HepG2 (cell line): Measurements from ENCODE around the gene PCSK5. TPM values are rescaled to one million over a fixed set of nuclear protein-coding genes. Genes with fewer than 3 reads are reported as not detected.

Experiments
- ATAC-seq: fragments of 200-7000 bp; cut with Tn5 transposase; 3 replicates; pipeline ENCODE4 v1.9.1; 2020; ENCODE audit warnings: mild to moderate bottlenecking, moderate library complexity
- BruUV-seq: library from RNA; stranded (reverse); fragments of 400-500 nt; replicated peaks from 2 replicates; lab custom pipeline; 2021; lab: Mats Ljungman, UMichigan
- CTCF ChIA-PET: fragments of 300-600 bp; formaldehyde crosslinking; extraction: SDS; loops from one replicate; lab custom pipeline; 2021; ENCODE audit warnings: low total read pairs, inconsistent platforms, low intra/inter-chr PET ratio; lab: Yijun Ruan, JAX
- POLR2A ChIA-PET: fragments of 350-600 bp; sonication (Branson Sonifier 250); formaldehyde crosslinking; loops from one replicate; lab custom pipeline; 2020; ENCODE audit warnings: antibody characterized with exemption, inconsistent platforms; lab: Yijun Ruan, JAX
- DNase-seq: peaks from one replicate; pipeline ENCODE4 v3.0.0-alpha.2; 2015; ENCODE audit warnings: low spot score
- FAIRE-seq: peaks from 3 replicates; lab custom pipeline; 2011; peaks lifted over from hg19 to GRCh38; lab: Jason Lieb, UNC
- H2AFZ ChIP-seq: one replicate; pipeline ENCODE4 v1.6.1; 2011; ENCODE audit warnings: low read length, inconsistent platforms
- H3K27ac ChIP-seq: fragments of 300-600 bp; 3 replicates; pipeline ENCODE4 v1.8.0; 2011; ENCODE audit warnings: mixed run types, mild to moderate bottlenecking, mixed read lengths, low read length, inconsistent platforms; ENCODE audit not compliant: insufficient read depth; ENCODE audit errors: extremely low read length
- H3K27me3 ChIP-seq, 2 experiments: fragments of 200-600 bp in 1 of 2; 2 replicates in 1 of 2; 3 replicates in 1 of 2; pipeline versions ENCODE4 v1.6.0 to v1.8.0; 2011; ENCODE audit warnings: low read length in 2 of 2, mild to moderate bottlenecking in 2 of 2, moderate library complexity in 2 of 2, inconsistent platforms in 1 of 2; ENCODE audit not compliant: insufficient read depth in 2 of 2, control insufficient read depth in 1 of 2
- H3K36me3 ChIP-seq, 2 experiments: fragments of 200-600 bp in 1 of 2; replicated peaks in 1 of 2; 2 replicates in 1 of 2; 3 replicates in 1 of 2; pipeline versions ENCODE4 v1.5.1 to v1.8.0; 2011; ENCODE audit warnings: low read length in 2 of 2, inconsistent platforms in 1 of 2; ENCODE audit not compliant: insufficient read depth in 2 of 2, control insufficient read depth in 1 of 2
- H3K4me1 ChIP-seq: 2 replicates; pipeline ENCODE4 v1.5.1; 2012; ENCODE audit warnings: low read length, inconsistent platforms; ENCODE audit not compliant: insufficient read depth
- H3K4me2 ChIP-seq: 2 replicates; pipeline ENCODE4 v1.6.0; 2011; ENCODE audit warnings: low read depth, low read length, inconsistent platforms
- H3K4me3 ChIP-seq, 3 experiments: fragments of 200-600 bp in 1 of 3; sonication (generic), shearing (Covaris generic) in 1 of 3; replicated peaks in 1 of 3; 2 replicates each; pipeline ENCODE4 v1.5.1; 2011 to 2016; ENCODE audit warnings: low read length in 3 of 3, inconsistent platforms in 2 of 3, low read depth in 2 of 3, mild to moderate bottlenecking in 2 of 3, control low read depth in 1 of 3, mixed read lengths in 1 of 3; ENCODE audit not compliant: insufficient read depth in 1 of 3
- H3K79me2 ChIP-seq: one replicate; pipeline ENCODE4 v1.6.1; 2011; ENCODE audit warnings: low read length, inconsistent platforms; ENCODE audit not compliant: insufficient read depth
- H3K9ac ChIP-seq: 2 replicates; pipeline ENCODE4 v1.6.0; 2011; ENCODE audit warnings: mild to moderate bottlenecking, low read depth, low read length, inconsistent platforms; ENCODE audit not compliant: insufficient read depth
- H3K9me3 ChIP-seq: 2 replicates; pipeline ENCODE4 v1.5.1; 2012; ENCODE audit warnings: mild to moderate bottlenecking, low read length
- H4K20me1 ChIP-seq: 2 replicates; pipeline ENCODE4 v1.6.0; 2011; ENCODE audit warnings: inconsistent platforms, mild to moderate bottlenecking, low read length, moderate library complexity; ENCODE audit not compliant: insufficient read depth
- CSRNP1 ChIP-seq: sonication (generic); formaldehyde crosslinking; IDR thresholded peaks from 2 replicates; pipeline ENCODE4 v1.8.1; 2023; ENCODE audit warnings: mild to moderate bottlenecking, missing genetic modification reagents
- PLRG1 ChIP-seq: fragments of 450-650 bp; conservative IDR thresholded peaks from 2 replicates; pipeline ENCODE4 v1.6.1; 2016
- RBM39 ChIP-seq: fragments of 200-400 bp; formaldehyde crosslinking; IDR thresholded peaks from one replicate; pipeline ENCODE4 v1.6.1; 2018; ENCODE audit warnings: antibody characterized with exemption, mild to moderate bottlenecking, low read depth, low read length; ENCODE audit not compliant: poor library complexity, severe bottlenecking
- TGIF2 ChIP-seq: IDR thresholded peaks from 2 replicates; pipeline ENCODE4 v1.6.1; 2016; ENCODE audit warnings: control low read depth, missing compliant biosample characterization
- ZNF382 ChIP-seq: sonication (generic); formaldehyde crosslinking; IDR thresholded peaks from 2 replicates; pipeline ENCODE4 v1.5.0; 2020; ENCODE audit warnings: missing genetic modification reagents, mild to moderate bottlenecking, borderline replicate concordance
- ZNF629 ChIP-seq: sonication (generic); formaldehyde crosslinking; conservative IDR thresholded peaks from 2 replicates; pipeline ENCODE4 v1.5.0; 2020; ENCODE audit warnings: missing genetic modification reagents
- ZNF639 ChIP-seq: conservative IDR thresholded peaks from 2 replicates; pipeline ENCODE4 v1.6.1; 2018; ENCODE audit warnings: missing genetic modification reagents
- in situ Hi-C: cut with HindIII; loops from 2 replicates; pipeline ENCODE4 v1.10.0; 2017; ENCODE audit warnings: low pct_unique_long_range_greater_than_20kb; ENCODE audit not compliant: extremely low pct_ligation_motif_present
- intact Hi-C: fragments of 100-400 bp; cut with micrococcal nuclease; formaldehyde crosslinking; loops from one replicate; pipeline ENCODE4 v1.10.0; 2022; ENCODE audit not compliant: unreplicated experiment
- polyA plus RNA-seq, 8 experiments: library from polyadenylated mRNA; depleted of rRNA in 3 of 8; stranded (reverse) in 7 of 8; unstranded in 1 of 8; fragments of >200 nt; fragmentation: Illumina TruSeq in 4 of 8; extraction: Trizol in 4 of 8; gene quantifications; 2 replicates each; pipeline versions ENCODE4 v1.2.1 to v1.2.3, GENCODE V29; 2011 to 2016; ENCODE audit warnings: low read depth in 4 of 8, missing spikeins in 1 of 8, mixed read lengths in 1 of 8; ENCODE audit not compliant: insufficient read depth in 1 of 8
- total RNA-seq, 5 experiments: library from RNA; depleted of rRNA; stranded (reverse); fragments of >200 nt; fragmentation: Illumina TruSeq; extraction: Trizol; gene quantifications; 2 replicates each; pipeline ENCODE4 v1.2.3, GENCODE V29; 2016; ENCODE audit warnings: low read depth in 1 of 5

The PCSK5 gene
- total and polyA plus RNA-seq, 2 of the 13 experiments (the other 11 are each of a cell fraction or from before 2014, with no cell fraction given): 0.55 to 0.66 TPM

GRCh38 chr9:76289042-76289441 lies 398.6 kb downstream of the PCSK5 start (continued):
- no peak for TF ChIP-seq CSRNP1

- no peak for TF ChIP-seq RBM39
- no peak for TF ChIP-seq ZNF382 (CRISPR knock-in tag)
- TF ChIP-seq ZNF639 (CRISPR knock-in tag): no peak
- TF ChIP-seq ZNF629 (CRISPR knock-in tag): no peak
- TF ChIP-seq TGIF2 (CRISPR knock-in tag): no peak
- TF ChIP-seq PLRG1: no peak
- ChIA-PET POLR2A (no interaction called here), CTCF (no interaction called here)
- ATAC-seq (no peak), DNase-seq (no peak), FAIRE-seq (no peak)
- in situ Hi-C loops: no loop called here
- no peak overlapping the region for H3K4me2 ChIP-seq
- BruUV-seq: no TSS peak
- H3K4me3 ChIP-seq: no peak overlapping the region
- peaks cover 7% of the 10 kb centered on the region; the same call in 1 of the 2 replicates for H3K4me1 ChIP-seq
- no peaks in the 10 kb centered on the region for H3K79me2 ChIP-seq
- intact Hi-C loops: no loop called here
- no peaks in the 10 kb centered on the region for H4K20me1 ChIP-seq
- H3K9me3 ChIP-seq: no peaks in the 10 kb centered on the region
- H3K27ac ChIP-seq: no peak overlapping the region
- no peak overlapping the region for H2AFZ ChIP-seq
- no peak overlapping the region for H3K9ac ChIP-seq
- H3K36me3 ChIP-seq: no peaks in the 10 kb centered on the region
- H3K27me3 ChIP-seq: peaks cover 0 to 4% of the 10 kb centered on the region in 2 experiments; a peak in 1 of 5 replicates
These were observed 399.2 kb downstream of the PCSK5 start for GRCh38 chr9:76289703-76290102.
